Stimulated activated CD8-positive, alpha-beta memory T cell treated with anti-CD3 and anti-CD28 coated beads, Interleukin-2, amount 100 ng/mL, for 1 hour (primary cell): ENCODE results near the gene DIABLO.
"Not testable (repeated sequence)": the region's sequence is repeated elsewhere in the genome, so short reads cannot be mapped to it uniquely, and the experiment has no call there.

Experiments
- DNase-seq, 2 donors: peaks; one replicate each; pipeline ENCODE4 v3.0.0-alpha.2; 2020; ENCODE audit warnings: low read depth in 2 of 2

Gene DIABLO

GRCh38 chr12:122225683-122226365 lies at the start of gene DIABLO:
Gene DIABLO, minus strand, starts transcription at chr12:122226052. Its CDS starts 38 bp downstream, at chr12:122226014.
- peak; percentile 99 to 100 for DNase-seq

- no peak for DNase-seq
Observed at GRCh38 chr12:122275459-122275858, 49.6 kb upstream of the DIABLO start.

GRCh38 chr12:122266230-122266901 lies 40.5 kb upstream of the DIABLO start, which contains the start of gene VPS33A:
Gene VPS33A, minus strand, starts transcription at chr12:122266494. Its CDS starts 86 bp downstream, at chr12:122266408.
- peak; percentile 82 to 85 for DNase-seq

- DNase-seq = peak in 1 of 2 donors; percentile 15
Observed at GRCh38 chr12:122265886-122266229, 40.0 kb upstream of the DIABLO start.

GRCh38 chr12:122265476-122265875 lies 39.6 kb upstream of the DIABLO start:
- DNase-seq = no peak

- DNase-seq = not testable (repeated sequence)
Observed at GRCh38 chr12:122260735-122261134, 34.9 kb upstream of the DIABLO start.

- not testable (repeated sequence) for DNase-seq
Observed at GRCh38 chr12:122258939-122259338, 33.1 kb upstream of the DIABLO start.

- DNase-seq = not testable (repeated sequence)
Observed at GRCh38 chr12:122258462-122258861, 32.6 kb upstream of the DIABLO start.

- DNase-seq = no peak
Observed at GRCh38 chr12:122250536-122250935, 24.7 kb upstream of the DIABLO start.

- no peak for DNase-seq
Observed at GRCh38 chr12:122250047-122250446, 24.2 kb upstream of the DIABLO start.

GRCh38 chr12:122245553-122245952 lies 19.7 kb upstream of the DIABLO start:
- no peak for DNase-seq

- no peak for DNase-seq
Observed at GRCh38 chr12:122244565-122245371, 18.9 kb upstream of the DIABLO start.

GRCh38 chr12:122243965-122244364 lies 18.1 kb upstream of the DIABLO start:
- DNase-seq = no peak

- no peak for DNase-seq
Observed at GRCh38 chr12:122238861-122239260, 13.0 kb upstream of the DIABLO start.

GRCh38 chr12:122235741-122236140 lies 9.9 kb upstream of the DIABLO start:
- no peak for DNase-seq

GRCh38 chr12:122232691-122233090 lies 6.8 kb upstream of the DIABLO start:
- no peak for DNase-seq

- no peak for DNase-seq
Observed at GRCh38 chr12:122230798-122231197, 4.9 kb upstream of the DIABLO start.

- no peak for DNase-seq
Observed at GRCh38 chr12:122228092-122228491, 2.2 kb upstream of the DIABLO start.

GRCh38 chr12:122227341-122227740 lies 1.5 kb upstream of the DIABLO start:
- peak in 1 of 2 donors; percentile 38 for DNase-seq

GRCh38 chr12:122226366-122227125 lies 694 bp upstream of the DIABLO start:
- DNase-seq = no peak

- DNase-seq = no peak
Observed at GRCh38 chr12:122216445-122216844, 9.4 kb downstream of the DIABLO start.

- no peak for DNase-seq
Observed at GRCh38 chr12:122215771-122216170, 10.1 kb downstream of the DIABLO start.
